Measurements from ENCODE around the gene MRPS35. TPM values are rescaled to one million over a fixed set of nuclear protein-coding genes. Genes with fewer than 3 reads are reported as not detected.

Gene MRPS35
- total RNA-seq, 1 donor from 2014 or later = 65.8 TPM

Other genes starting within 250 kb of the MRPS35 start
- 111 and 119 TPM in 2 replicates for gene PPFIBP1, start 186.6 kb upstream of the MRPS35 start, total RNA-seq
- gene REP15, start 14.4 kb upstream of the MRPS35 start, total RNA-seq = 1.3 and 1.9 TPM in 2 replicates
- 19.3 and 24.7 TPM in 2 replicates for gene KLHL42, start 69.4 kb downstream of the MRPS35 start, total RNA-seq
- not detected in 2 replicates for gene MANSC4, start 69.4 kb downstream of the MRPS35 start, total RNA-seq